Glutamatergic neuron (in vitro differentiated cells): ENCODE measurements around the gene TESPA1. TPM values are rescaled to one million over a fixed set of nuclear protein-coding genes. Genes with fewer than 3 reads are reported as not detected.

Source experiments
- DNase-seq: peaks from one replicate; pipeline ENCODE4 v3.0.0; 2022
- H3K27ac Mint-ChIP-seq: one replicate; pipeline ENCODE4 v1.8.0; 2020; ENCODE audit warnings: mild to moderate bottlenecking, mixed read lengths, inconsistent platforms; ENCODE audit not compliant: unreplicated experiment
- H3K27me3 Mint-ChIP-seq: one replicate; pipeline ENCODE4 v1.8.0; 2020; ENCODE audit warnings: mild to moderate bottlenecking, moderate library complexity, mixed read lengths, inconsistent platforms; ENCODE audit not compliant: unreplicated experiment
- H3K36me3 Mint-ChIP-seq: one replicate; pipeline ENCODE4 v1.8.0; 2020; ENCODE audit warnings: mild to moderate bottlenecking, mixed read lengths, inconsistent platforms; ENCODE audit not compliant: unreplicated experiment
- H3K4me1 Mint-ChIP-seq: one replicate; pipeline ENCODE4 v1.8.0; 2020; ENCODE audit warnings: mild to moderate bottlenecking, low read depth, mixed read lengths, inconsistent platforms; ENCODE audit not compliant: unreplicated experiment
- H3K4me3 Mint-ChIP-seq: one replicate; pipeline ENCODE4 v1.8.0; 2020; ENCODE audit warnings: mild to moderate bottlenecking, mixed read lengths, inconsistent platforms; ENCODE audit not compliant: unreplicated experiment
- H3K9me3 Mint-ChIP-seq: one replicate; pipeline ENCODE4 v1.8.0; 2020; ENCODE audit warnings: mild to moderate bottlenecking, moderate library complexity, mixed read lengths, inconsistent platforms; ENCODE audit not compliant: unreplicated experiment
- total RNA-seq: library from RNA; stranded (reverse); fragmentation: NEBNext Ultra II Directional; extraction: Animal tissue kit (Norgen Biotek cat#: 25700); gene quantifications from one replicate; pipeline ENCODE4 v1.2.1, GENCODE V29; 2021; ENCODE audit not compliant: unreplicated experiment
- TF ChIP-seq, protein P1 (sequence below): fragments of 200-600 bp; sonication (generic); IDR thresholded peaks from one replicate; pipeline ENCODE4 v1.5.0; 2021; ENCODE audit not compliant: partially characterized antibody, unreplicated experiment

Gene TESPA1
- total RNA-seq, 1 donor from 2014 or later, result not detected

DNA sequence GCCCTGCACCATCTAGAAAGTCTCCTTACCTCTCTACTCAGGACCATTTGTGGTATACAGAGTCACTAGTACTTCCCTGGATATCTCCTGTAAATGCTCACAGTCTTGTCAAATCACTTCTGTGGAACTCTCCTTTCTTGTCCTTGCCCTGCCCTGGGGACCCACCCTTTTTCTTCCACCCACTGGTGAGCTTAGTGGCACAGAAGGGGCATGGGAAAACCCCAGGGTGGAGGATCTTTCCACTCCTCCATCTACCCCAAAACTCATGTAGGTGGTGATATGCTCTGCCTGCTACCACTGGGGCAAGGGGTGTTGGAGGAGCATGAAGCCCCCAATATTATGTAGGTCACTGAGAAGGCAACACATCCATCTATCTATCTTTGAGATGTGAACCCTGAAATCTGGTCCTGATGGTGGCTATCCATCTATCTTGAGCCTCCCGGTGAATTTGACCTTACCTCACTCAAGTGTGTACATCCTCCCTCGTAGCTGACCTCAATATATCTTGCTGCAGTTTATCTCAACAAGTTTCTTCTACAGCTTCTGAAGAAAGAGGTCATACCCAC, 943 bp downstream of the TESPA1 start:
- Mint-ChIP-seq H3K9me3 (peaks cover 3% of the 10 kb centered on the region), H3K36me3 (no peaks in the 10 kb centered on the region), H3K4me1 (peaks cover 1% of the 10 kb centered on the region), H3K27ac (no peak overlapping the region), H3K4me3 (no peak overlapping the region), H3K27me3 (peaks cover 3% of the 10 kb centered on the region)
- DNase-seq, result no peak
- TF ChIP-seq, protein P1, sequence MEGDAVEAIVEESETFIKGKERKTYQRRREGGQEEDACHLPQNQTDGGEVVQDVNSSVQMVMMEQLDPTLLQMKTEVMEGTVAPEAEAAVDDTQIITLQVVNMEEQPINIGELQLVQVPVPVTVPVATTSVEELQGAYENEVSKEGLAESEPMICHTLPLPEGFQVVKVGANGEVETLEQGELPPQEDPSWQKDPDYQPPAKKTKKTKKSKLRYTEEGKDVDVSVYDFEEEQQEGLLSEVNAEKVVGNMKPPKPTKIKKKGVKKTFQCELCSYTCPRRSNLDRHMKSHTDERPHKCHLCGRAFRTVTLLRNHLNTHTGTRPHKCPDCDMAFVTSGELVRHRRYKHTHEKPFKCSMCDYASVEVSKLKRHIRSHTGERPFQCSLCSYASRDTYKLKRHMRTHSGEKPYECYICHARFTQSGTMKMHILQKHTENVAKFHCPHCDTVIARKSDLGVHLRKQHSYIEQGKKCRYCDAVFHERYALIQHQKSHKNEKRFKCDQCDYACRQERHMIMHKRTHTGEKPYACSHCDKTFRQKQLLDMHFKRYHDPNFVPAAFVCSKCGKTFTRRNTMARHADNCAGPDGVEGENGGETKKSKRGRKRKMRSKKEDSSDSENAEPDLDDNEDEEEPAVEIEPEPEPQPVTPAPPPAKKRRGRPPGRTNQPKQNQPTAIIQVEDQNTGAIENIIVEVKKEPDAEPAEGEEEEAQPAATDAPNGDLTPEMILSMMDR, result no peak

DNA sequence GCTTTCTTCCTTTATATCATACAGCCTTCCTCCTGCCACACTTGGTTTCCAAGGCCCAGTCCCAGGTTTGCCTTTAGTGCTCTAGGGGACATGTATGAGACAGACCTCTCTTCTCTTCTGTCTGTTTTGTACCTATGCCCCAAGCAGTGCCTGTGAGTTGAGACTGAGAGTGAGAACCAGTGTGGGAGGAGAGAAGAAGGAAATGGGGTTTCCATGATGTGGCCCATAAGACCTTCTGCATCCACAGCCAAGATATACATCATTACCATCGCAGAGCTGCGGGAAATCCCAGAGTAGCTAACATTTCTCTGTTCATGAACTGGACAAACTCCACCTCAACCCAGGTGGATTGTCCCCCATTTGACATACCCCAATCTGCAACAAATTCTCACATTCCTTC, 2.8 kb downstream of the TESPA1 start:
- H3K27ac Mint-ChIP-seq, result no peak overlapping the region
- H3K4me1 Mint-ChIP-seq, result peaks cover 8% of the 10 kb centered on the region
- no peak for DNase-seq
- TF ChIP-seq, protein P1, result no peak
- no peaks in the 10 kb centered on the region for H3K9me3 Mint-ChIP-seq
- no peaks in the 10 kb centered on the region for H3K36me3 Mint-ChIP-seq
- H3K4me3 Mint-ChIP-seq, result no peak overlapping the region
- H3K27me3 Mint-ChIP-seq, result no peaks in the 10 kb centered on the region

DNA sequence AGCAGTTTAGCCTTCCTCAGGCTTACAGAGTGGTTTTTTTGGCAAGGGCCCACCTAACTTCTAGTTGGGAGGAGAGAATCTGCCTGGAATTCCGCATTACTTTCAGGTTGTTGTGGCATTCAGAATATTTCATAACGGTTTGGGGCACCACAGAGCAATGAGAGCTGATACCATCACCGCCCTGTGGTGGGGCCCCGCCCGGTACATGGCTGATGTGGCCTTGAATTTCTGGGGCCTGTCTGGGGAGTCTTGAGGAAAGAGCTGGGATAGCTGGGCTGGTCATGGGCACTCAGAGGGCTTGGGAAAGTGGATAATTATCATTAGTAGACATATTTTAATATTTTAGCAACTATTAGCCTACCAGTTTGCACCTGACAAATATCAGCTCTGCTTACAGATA, 4.2 kb downstream of the TESPA1 start:
- H3K27ac Mint-ChIP-seq, result no peak overlapping the region
- no peaks in the 10 kb centered on the region for H3K27me3 Mint-ChIP-seq

DNA sequence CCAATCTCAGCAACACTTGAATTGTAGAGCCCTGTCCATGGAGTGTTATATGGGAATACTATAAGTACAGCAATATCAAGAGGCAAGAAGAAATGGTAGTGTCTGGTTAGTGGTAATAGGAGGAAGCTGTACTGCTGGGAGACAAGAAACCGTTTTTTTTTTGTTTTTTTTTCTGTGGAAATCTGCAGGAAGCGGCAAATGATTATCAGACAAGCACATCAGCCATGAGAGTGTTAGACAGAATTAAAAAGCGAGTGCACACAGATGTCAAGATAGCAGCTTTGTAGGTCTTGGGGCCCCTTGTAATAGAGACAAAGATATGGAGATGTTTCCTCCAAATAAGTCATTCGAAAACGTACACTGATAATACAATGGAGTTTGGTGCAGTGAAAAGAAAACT, 6.7 kb downstream of the TESPA1 start:
- H3K4me3 Mint-ChIP-seq, result no peak overlapping the region
- no peak overlapping the region for H3K27ac Mint-ChIP-seq
- no peaks in the 10 kb centered on the region for H3K9me3 Mint-ChIP-seq
- TF ChIP-seq, protein P1, result no peak
- DNase-seq, result no peak
- peaks cover 33% of the 10 kb centered on the region for H3K4me1 Mint-ChIP-seq
- no peaks in the 10 kb centered on the region for H3K27me3 Mint-ChIP-seq
- H3K36me3 Mint-ChIP-seq, result no peaks in the 10 kb centered on the region

More for the DNA sequence above, 4.2 kb downstream of the TESPA1 start:
- no peaks in the 10 kb centered on the region for H3K36me3 Mint-ChIP-seq
- DNase-seq, result no peak
- peaks cover 18% of the 10 kb centered on the region for H3K4me1 Mint-ChIP-seq
- no peak overlapping the region for H3K4me3 Mint-ChIP-seq
- TF ChIP-seq, protein P1, result no peak
- no peaks in the 10 kb centered on the region for H3K9me3 Mint-ChIP-seq

DNA sequence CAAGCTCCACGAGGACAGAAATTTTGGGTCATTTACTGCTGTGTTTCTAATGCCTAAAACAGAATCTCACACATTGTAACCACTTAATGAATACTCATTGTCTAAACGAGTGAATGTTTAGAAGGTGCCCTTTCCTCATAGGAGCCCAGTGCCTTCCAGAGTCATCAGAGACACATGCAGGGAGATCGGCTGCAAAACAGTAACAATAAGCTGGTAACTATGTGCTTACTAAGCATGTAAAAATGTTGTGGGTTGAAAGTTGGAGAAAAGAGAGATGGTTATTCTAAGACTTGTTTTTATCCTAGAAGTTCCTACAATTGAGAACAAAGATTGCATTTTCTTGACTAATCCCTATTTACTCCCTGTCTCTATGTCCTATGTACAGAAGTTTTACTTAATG, 7.4 kb downstream of the TESPA1 start:
- Mint-ChIP-seq H3K27ac (no peak overlapping the region), H3K4me3 (no peak overlapping the region), H3K4me1 (peaks cover 35% of the 10 kb centered on the region), H3K36me3 (no peaks in the 10 kb centered on the region), H3K27me3 (no peaks in the 10 kb centered on the region), H3K9me3 (no peaks in the 10 kb centered on the region)
- TF ChIP-seq, protein P1, result no peak
- DNase-seq, result no peak
